Kidney epithelial cell (primary cell): ENCODE results near the gene FAM83F. TPM values are rescaled to one million over a fixed set of nuclear protein-coding genes. Genes with fewer than 3 reads are reported as not detected.

ENCODE experiments used
- DNase-seq: peaks from one replicate; pipeline ENCODE4 v3.0.0-alpha.2; 2010; ENCODE audit warnings: low read depth
- H3K27me3 ChIP-seq: 2 replicates; pipeline ENCODE4 v1.6.0; 2011; ENCODE audit warnings: low read length; ENCODE audit not compliant: control insufficient read depth, insufficient read depth
- H3K36me3 ChIP-seq: 2 replicates; pipeline ENCODE4 v1.5.1; 2011; ENCODE audit warnings: low read length; ENCODE audit not compliant: control insufficient read depth, insufficient read depth
- H3K4me3 ChIP-seq: 2 replicates; pipeline ENCODE4 v1.5.1; 2011; ENCODE audit warnings: low read depth, mild to moderate bottlenecking, control low read depth, low read length
- total RNA-seq: library from RNA; depleted of rRNA; stranded (reverse); fragments of >200 nt; gene quantifications from 2 replicates; pipeline ENCODE4 v1.2.3, GENCODE V29; 2015
- TF ChIP-seq, protein P1 (sequence below): IDR thresholded peaks from 2 replicates; pipeline ENCODE4 v1.5.1; 2011; ENCODE audit warnings: mild to moderate bottlenecking, moderate library complexity, low read length, control low read depth, inconsistent platforms; ENCODE audit not compliant: insufficient read depth, poor library complexity, severe bottlenecking

FAM83F gene
- total RNA-seq, 1 donor from 2014 or later = 6.9 TPM

DNA sequence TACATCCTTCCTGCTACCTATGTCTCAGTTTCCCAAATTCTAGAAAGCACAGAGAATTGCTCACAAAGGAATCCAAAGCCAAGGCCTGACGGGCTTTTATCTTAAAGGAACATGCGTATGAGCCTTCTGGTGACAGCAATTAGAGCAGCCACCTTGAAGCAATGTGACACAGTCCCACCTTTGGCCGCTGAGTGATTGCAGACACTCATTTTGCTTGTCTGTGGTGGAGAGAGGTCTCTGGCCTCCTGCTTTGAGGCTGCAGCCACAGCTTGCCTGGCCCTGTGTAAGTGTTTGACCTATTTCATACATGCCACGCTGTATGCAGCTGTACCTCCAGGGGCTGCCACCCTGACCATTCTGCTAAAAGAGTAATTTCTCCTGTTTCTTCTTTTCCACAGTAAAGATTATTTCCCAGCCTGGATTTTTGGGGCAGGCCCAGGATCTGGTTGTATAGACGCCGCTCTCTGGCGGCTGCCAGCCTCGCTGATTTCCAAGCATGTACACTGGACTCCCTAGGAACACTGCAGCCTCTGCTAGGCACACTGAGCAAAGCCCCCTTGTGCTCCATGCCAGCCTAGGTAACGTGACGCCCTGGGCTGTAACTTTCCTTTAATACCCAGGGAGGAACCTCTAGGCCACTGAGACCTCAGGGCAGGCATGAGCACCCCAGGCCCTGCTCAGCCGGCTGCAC, 35.7 kb upstream of the FAM83F start:
- no peak overlapping the region for H3K4me3 ChIP-seq
- TF ChIP-seq, protein P1, sequence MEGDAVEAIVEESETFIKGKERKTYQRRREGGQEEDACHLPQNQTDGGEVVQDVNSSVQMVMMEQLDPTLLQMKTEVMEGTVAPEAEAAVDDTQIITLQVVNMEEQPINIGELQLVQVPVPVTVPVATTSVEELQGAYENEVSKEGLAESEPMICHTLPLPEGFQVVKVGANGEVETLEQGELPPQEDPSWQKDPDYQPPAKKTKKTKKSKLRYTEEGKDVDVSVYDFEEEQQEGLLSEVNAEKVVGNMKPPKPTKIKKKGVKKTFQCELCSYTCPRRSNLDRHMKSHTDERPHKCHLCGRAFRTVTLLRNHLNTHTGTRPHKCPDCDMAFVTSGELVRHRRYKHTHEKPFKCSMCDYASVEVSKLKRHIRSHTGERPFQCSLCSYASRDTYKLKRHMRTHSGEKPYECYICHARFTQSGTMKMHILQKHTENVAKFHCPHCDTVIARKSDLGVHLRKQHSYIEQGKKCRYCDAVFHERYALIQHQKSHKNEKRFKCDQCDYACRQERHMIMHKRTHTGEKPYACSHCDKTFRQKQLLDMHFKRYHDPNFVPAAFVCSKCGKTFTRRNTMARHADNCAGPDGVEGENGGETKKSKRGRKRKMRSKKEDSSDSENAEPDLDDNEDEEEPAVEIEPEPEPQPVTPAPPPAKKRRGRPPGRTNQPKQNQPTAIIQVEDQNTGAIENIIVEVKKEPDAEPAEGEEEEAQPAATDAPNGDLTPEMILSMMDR = no peak
- H3K27me3 ChIP-seq = no peaks in the 10 kb centered on the region
- no peak for DNase-seq
- H3K36me3 ChIP-seq = no peaks in the 10 kb centered on the region

DNA sequence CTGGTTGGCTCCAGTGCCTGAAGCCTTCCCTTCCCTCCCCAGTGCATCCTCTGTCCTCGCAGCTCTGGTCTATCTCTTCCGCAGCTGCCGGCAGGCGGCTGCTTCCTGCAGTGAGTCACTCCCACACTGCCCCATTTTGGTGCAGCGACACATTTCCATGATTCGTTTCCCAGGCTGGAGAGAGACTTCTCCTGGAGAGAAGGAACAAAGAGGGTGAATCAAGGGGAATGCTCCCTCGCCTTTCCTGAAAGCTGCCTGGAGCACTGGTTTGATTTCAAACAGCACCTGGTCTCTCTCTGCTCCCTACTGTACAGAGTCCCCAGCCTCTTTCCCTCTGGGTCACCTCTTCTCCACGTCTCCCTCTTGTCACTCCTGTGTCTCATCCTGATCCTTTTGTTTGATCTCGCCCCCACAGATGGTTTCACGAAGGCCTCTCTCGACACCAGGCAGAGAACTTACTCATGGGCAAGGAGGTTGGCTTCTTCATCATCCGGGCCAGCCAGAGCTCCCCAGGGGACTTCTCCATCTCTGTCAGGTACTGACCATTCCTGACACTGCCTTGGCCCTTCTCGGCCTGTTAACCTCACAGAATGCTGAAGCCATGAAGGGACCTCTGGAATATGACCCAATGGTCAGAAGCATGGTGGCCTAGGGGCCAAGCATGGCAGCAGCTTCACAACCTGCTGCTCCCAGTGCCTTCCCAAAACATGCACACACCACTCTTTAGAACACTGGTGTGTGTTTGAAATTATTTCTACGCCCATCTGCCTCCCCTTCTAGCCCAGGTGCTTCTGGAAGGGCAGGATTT, 34.9 kb upstream of the FAM83F start, which contains the start of gene TMA7B:
Gene TMA7B, plus strand, starts transcription at position 758 of the 808 bp plus-strand sequence. CDS start 3,978 bp downstream, outside the sequence.
- peak; percentile 32 for DNase-seq
- no peaks in the 10 kb centered on the region for H3K27me3 ChIP-seq
- TF ChIP-seq, protein P1 = peak; percentile 39
- H3K4me3 ChIP-seq = no peak within 1 kb of the TSS
- H3K36me3 ChIP-seq = no peaks in the 10 kb centered on the region

DNA sequence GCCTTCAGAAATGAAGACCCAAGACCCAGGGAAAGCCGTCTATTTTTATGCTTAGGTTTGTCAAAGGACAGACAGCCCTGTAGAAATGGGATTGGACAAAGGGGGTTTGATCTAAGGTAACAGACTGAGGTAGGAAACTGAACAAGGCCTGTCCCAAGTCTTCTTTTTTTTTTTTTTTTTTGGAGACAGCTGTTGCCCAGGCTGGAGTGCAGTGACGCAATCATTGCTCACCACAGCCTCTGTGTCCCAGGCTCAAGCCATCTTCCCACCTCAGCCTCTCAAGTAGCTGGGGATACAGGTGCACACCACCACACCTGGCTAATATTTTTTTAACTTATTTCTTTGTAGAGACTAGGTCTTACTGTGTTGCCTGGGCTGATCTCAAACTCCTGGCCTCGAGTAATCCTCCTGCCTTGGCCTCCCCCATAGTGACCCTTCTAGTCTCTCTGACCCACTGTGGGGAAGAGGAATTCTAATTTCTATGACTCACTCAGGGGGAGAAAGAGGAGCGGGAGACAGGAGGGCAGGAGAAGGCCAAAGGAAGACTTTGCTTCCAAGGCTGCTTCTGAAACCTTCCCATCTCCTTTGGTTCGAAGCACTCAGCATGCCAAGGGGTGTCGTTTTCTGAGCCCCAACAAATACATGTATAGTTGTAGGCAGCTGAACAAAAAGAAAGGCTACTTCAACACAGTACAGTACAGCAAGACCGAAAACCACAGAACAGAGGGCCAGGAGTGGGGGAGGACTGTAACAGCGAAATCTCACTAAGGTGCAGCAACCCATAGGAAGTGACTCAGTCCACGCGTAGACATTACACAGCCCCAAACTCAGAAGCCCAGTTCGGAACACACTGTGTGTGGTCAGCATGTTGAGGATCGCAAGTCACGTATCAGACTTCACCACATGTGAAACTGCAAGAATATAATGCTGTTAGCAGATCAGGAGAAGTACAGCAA, 33.7 kb upstream of the FAM83F start:
- TF ChIP-seq, protein P1 = no peak
- DNase-seq = peak; percentile 89
- Histone ChIP-seq H3K4me3 (no peak overlapping the region), H3K27me3 (no peaks in the 10 kb centered on the region), H3K36me3 (no peaks in the 10 kb centered on the region)

DNA sequence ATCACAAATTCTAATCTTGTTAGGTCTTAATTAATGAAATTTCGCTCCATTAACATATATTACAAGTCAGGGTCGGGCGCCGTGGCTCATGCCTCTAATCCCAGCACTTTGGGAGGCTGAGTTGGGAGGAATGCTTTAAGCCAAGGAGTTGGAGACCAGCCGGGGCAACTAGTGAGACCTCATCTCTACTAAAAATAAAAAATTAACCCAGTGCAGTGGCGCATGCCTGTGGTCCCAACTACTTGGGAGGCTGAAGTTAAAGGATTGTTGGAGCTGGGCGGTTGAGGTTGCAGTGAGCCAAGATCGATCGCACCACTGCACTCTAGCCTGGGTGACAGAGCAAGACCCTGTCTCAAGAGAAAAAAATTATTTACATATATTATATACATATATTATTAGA, 32.7 kb upstream of the FAM83F start:
- TF ChIP-seq, protein P1 = no peak
- H3K27me3 ChIP-seq = no peaks in the 10 kb centered on the region
- DNase-seq = no peak
- H3K36me3 ChIP-seq = no peaks in the 10 kb centered on the region
- H3K4me3 ChIP-seq = no peak overlapping the region

DNA sequence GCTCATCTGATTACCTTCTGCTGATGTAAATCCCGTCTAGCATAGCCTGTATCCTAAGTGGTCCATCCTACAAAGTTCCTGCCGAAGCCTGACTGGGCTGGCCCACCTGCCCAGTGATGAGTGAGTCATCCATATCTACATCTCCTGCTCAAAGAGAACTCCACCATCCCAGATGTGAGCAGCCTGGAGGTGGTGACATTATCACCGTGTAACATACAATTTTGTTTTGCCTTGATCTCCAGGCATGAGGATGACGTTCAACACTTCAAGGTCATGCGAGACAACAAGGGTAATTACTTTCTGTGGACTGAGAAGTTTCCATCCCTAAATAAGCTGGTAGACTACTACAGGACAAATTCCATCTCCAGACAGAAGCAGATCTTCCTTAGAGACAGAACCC, 29.0 kb upstream of the FAM83F start:
- H3K36me3 ChIP-seq = no peaks in the 10 kb centered on the region
- DNase-seq = no peak
- TF ChIP-seq, protein P1 = no peak

More for the DNA sequence above, 29.0 kb upstream of the FAM83F start:
- no peak overlapping the region for H3K4me3 ChIP-seq
- no peaks in the 10 kb centered on the region for H3K27me3 ChIP-seq
